Esophagus muscularis mucosa (tissue), 4 donors: ENCODE measurements around the gene SSR1. TPM values are rescaled to one million over a fixed set of nuclear protein-coding genes. Genes with fewer than 3 reads are reported as not detected.

Source experiments
- DNase-seq: peaks from one replicate; pipeline ENCODE4 v3.0.0-alpha.2; 2017; ENCODE audit errors: extremely low spot score
- H3K27ac ChIP-seq, 4 donors: fragments of 200-600 bp; sonication (generic); replicated peaks in 1 of 4; 1 replicate in 3 of 4; 2 replicates in 1 of 4; pipeline ENCODE4 v1.5.1; 2016 to 2019; ENCODE audit warnings: mild to moderate bottlenecking in 1 of 4
- H3K27me3 ChIP-seq, 4 donors: fragments of 200-600 bp; sonication (generic); one replicate each; pipeline versions ENCODE4 v1.5.1 to v1.6.0; 2016 to 2019
- H3K36me3 ChIP-seq, 4 donors: fragments of 200-600 bp; sonication (generic); one replicate each; pipeline ENCODE4 v1.5.1; 2016 to 2019
- H3K4me1 ChIP-seq, 4 donors: fragments of 200-600 bp; sonication (generic); one replicate each; pipeline ENCODE4 v1.5.1; 2016 to 2019
- H3K4me3 ChIP-seq, 4 donors: fragments of 200-600 bp; sonication (generic); 1 replicate in 2 of 4; 2 replicates in 2 of 4; pipeline ENCODE4 v1.5.1; 2016 to 2019; ENCODE audit warnings: mild to moderate bottlenecking in 4 of 4, moderate library complexity in 1 of 4
- H3K9me3 ChIP-seq, 4 donors: fragments of 200-600 bp; sonication (generic); 1 replicate in 3 of 4; 2 replicates in 1 of 4; pipeline ENCODE4 v1.5.1; 2016 to 2019
- EP300 ChIP-seq: sonication (generic); formaldehyde crosslinking; IDR thresholded peaks from one replicate; pipeline ENCODE4 v1.6.1; 2017; ENCODE audit warnings: antibody characterized with exemption
- POLR2A ChIP-seq: fragments of 450-650 bp; IDR thresholded peaks from one replicate; pipeline ENCODE4 v1.6.1; 2017; ENCODE audit warnings: antibody characterized with exemption, moderate library complexity, mild to moderate bottlenecking, low read depth
- POLR2AphosphoS5 ChIP-seq, 2 donors: sonication (generic); formaldehyde crosslinking; IDR thresholded peaks; one replicate each; pipeline ENCODE4 v1.6.1; 2017; ENCODE audit warnings: antibody characterized with exemption in 2 of 2
- WGBS: methylation state at CpG from one replicate; pipeline ENCODE4 v1.1.5; 2018; 5-methylcytosine and 5-hydroxymethylcytosine counted together
- intact Hi-C: fragments of 100-400 bp; cut with DNase I; formaldehyde crosslinking; loops from one replicate; pipeline ENCODE4 v1.15.1; 2023
- total RNA-seq, 4 donors: library from RNA; depleted of rRNA; stranded (reverse); fragments of >200 nt; gene quantifications; one replicate each; pipeline versions ENCODE4 v1.1.0 to v1.2.1, GENCODE V29; 2016
- TF ChIP-seq, protein P1 (sequence below), 3 experiments: fragments of 200-600 bp in 2 of 3; fragments of 450-650 bp in 1 of 3; sonication (generic) in 2 of 3; IDR thresholded peaks; one replicate each; pipeline ENCODE4 v1.5.1; 2017 to 2019; ENCODE audit warnings: antibody characterized with exemption in 3 of 3, mild to moderate bottlenecking in 2 of 3, moderate library complexity in 1 of 3

The SSR1 gene
- total RNA-seq, 4 donors from 2014 or later, result 29.5 to 41.3 (median 34.2) TPM

DNA sequence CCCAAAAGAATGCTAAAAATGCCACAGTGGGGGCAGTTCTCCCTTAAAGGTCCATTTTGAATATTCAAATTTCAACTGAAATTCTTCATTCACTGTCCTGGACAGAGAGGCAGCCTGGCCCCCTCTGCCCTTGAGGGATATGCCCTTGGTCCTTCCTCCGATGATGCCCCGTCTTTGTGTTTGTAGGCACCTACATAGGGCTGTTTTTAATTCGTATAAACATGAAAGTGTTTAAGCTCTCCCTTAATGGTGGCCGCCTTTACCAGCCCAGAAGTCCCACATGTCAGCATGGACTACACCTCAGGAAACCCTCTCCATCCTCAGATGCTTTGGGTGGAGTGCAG lies 70.2 kb downstream of the SSR1 start:
- no peak for TF ChIP-seq POLR2A
- TF ChIP-seq, protein P1, sequence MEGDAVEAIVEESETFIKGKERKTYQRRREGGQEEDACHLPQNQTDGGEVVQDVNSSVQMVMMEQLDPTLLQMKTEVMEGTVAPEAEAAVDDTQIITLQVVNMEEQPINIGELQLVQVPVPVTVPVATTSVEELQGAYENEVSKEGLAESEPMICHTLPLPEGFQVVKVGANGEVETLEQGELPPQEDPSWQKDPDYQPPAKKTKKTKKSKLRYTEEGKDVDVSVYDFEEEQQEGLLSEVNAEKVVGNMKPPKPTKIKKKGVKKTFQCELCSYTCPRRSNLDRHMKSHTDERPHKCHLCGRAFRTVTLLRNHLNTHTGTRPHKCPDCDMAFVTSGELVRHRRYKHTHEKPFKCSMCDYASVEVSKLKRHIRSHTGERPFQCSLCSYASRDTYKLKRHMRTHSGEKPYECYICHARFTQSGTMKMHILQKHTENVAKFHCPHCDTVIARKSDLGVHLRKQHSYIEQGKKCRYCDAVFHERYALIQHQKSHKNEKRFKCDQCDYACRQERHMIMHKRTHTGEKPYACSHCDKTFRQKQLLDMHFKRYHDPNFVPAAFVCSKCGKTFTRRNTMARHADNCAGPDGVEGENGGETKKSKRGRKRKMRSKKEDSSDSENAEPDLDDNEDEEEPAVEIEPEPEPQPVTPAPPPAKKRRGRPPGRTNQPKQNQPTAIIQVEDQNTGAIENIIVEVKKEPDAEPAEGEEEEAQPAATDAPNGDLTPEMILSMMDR (IDR thresholded peaks at IDR 0.05), result no peak
- peak overlapping the region; percentile 27 to 45 (median 41) for H3K27ac ChIP-seq
- H3K27me3 ChIP-seq, result no peaks in the 10 kb centered on the region
- DNase-seq, result no peak
- WGBS, result 51% methylated on average over 4 of the region's 4 CpGs
- intact Hi-C loops, result loop anchor here (2.0 to 10.0 kb wide), 4 partner anchors 136 to 566 kb away; partner anchors contain the start of gene RREB1
- H3K9me3 ChIP-seq, result no peaks in the 10 kb centered on the region
- no peak overlapping the region for H3K4me3 ChIP-seq
- peaks cover 12 to 27% (median 25%) of the 10 kb centered on the region in 4 donors for H3K4me1 ChIP-seq
- H3K36me3 ChIP-seq, result peaks cover 14 to 60% (median 43%) of the 10 kb centered on the region in 4 donors

DNA sequence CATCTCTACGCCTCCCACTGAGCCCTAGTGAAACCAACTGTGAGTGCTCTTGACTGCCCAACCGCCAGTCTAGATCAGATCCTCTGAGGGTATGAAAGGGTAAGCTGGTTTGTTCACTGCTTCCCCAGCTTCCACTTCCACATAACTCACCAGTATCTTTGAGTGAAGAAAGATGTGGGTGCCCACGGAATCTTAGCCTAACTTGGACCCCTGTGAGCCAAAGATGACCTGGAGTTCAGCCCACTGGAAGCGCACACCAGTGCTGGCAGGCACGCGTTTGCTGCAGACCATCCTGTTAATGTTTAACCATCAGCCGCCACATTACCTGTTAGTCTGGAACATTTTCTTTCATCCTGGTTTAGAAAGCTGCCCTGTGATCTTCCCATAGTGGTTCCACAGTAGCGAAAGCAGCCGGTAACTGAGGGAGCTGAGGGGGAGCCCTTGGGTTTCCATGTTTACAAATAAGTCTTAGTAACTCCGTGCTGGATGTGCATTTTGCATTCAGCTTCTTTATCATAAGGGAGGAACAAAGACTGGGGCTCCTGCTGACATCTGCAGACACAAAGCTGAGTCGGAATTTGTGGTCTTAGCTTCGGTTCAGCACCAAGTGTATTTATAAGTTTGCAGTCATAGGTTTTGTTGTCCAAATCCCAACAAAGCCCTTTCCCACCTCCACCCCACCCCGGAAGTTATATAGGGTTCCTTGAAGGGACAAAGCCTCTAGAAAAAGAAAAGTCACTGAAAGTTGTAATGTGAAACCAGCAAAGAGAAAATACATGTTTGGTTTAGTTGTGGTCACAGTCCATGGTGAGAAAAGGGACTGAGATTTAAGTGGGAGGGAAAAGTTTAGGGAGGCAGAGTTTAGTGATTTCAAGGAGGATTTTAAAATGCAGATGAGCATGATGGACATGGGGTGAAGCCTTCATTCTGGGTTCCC lies 71.0 kb downstream of the SSR1 start:
- no peak for TF ChIP-seq POLR2AphosphoS5 (IDR thresholded peaks at IDR 0.05)
- no peak for TF ChIP-seq POLR2A
- no peak for TF ChIP-seq EP300
- TF ChIP-seq, protein P1 (IDR thresholded peaks at IDR 0.05), result no peak
- Histone ChIP-seq H3K4me1 (peaks cover 12 to 27% (median 25%) of the 10 kb centered on the region in 4 donors), H3K4me3 (no peak overlapping the region), H3K36me3 (peaks cover 8 to 52% (median 34%) of the 10 kb centered on the region in 4 donors), H3K27ac (peak overlapping the region in 3 of 4 donors; percentile 14 to 43 (median 27)), H3K9me3 (no peaks in the 10 kb centered on the region), H3K27me3 (no peaks in the 10 kb centered on the region)
- no peak for DNase-seq
- intact Hi-C loops, result loop anchor here (2.0 to 10.0 kb wide), 4 partner anchors 135 to 565 kb away; partner anchors contain the start of gene RREB1
- WGBS, result 68% methylated on average over 13 of the region's 13 CpGs

DNA sequence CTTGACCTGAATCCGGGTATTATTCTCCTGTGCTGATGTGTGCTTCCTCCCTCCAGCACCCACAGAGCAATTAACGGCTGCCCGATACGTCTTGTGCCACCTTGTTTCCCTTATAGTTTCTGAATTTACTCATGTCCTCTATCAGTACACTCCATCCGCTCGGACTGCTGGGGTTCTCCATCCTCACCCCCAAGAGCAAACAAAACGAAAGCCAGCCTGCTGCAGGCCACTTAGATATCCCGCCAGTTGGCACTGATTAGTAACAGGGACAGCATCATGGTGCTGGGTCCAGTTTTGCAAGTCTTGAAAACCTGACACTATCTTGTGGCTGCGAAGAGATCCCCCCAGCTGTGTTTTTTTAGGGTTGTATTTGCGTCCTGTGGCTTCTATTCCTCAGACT lies 71.8 kb downstream of the SSR1 start:
- no peaks in the 10 kb centered on the region for H3K27me3 ChIP-seq
- H3K9me3 ChIP-seq, result no peaks in the 10 kb centered on the region
- no peak overlapping the region for H3K27ac ChIP-seq
- WGBS, result 91% methylated on average over 10 of the region's 10 CpGs
- intact Hi-C loops, result loop anchor here (5.0 to 10.0 kb wide), 3 partner anchors 134 to 564 kb away; partner anchors contain the start of gene RREB1
- H3K36me3 ChIP-seq, result peaks cover 0 to 43% (median 26%) of the 10 kb centered on the region in 4 donors
- peaks cover 15 to 32% (median 31%) of the 10 kb centered on the region in 4 donors for H3K4me1 ChIP-seq
- TF ChIP-seq POLR2A, result no peak
- no peak for TF ChIP-seq POLR2AphosphoS5 (IDR thresholded peaks at IDR 0.05)
- TF ChIP-seq, protein P1 (IDR thresholded peaks at IDR 0.05), result no peak
- TF ChIP-seq EP300, result no peak
- H3K4me3 ChIP-seq, result no peak overlapping the region
- DNase-seq, result no peak

DNA sequence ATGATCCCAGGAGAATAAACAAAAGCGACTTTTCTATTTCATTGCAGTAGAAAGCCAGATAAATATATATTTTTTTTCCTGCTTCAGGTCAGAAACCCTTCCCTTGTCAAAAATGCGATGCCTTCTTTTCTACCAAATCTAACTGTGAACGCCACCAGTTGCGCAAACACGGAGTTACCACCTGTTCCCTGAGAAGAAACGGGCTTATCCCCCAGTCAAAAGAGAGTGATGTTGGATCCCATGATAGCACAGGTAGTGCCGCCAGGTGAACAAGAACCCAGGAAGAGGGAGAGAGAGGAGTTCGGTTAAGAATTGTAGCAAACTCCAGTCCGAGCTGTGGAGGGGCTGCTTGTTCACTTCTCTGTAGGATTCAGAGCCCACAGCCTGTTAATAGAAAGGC lies 72.6 kb downstream of the SSR1 start:
- H3K27me3 ChIP-seq, result no peaks in the 10 kb centered on the region
- no peak overlapping the region for H3K4me3 ChIP-seq
- no peak overlapping the region for H3K27ac ChIP-seq
- peaks cover 0 to 43% (median 22%) of the 10 kb centered on the region in 4 donors for H3K36me3 ChIP-seq
- H3K9me3 ChIP-seq, result no peaks in the 10 kb centered on the region
- no peak for DNase-seq
- peaks cover 21 to 40% (median 39%) of the 10 kb centered on the region in 4 donors for H3K4me1 ChIP-seq
- 94% methylated on average over 9 of the region's 9 CpGs for WGBS
- intact Hi-C loops, result loop anchor here (5.0 to 10.0 kb wide), 3 partner anchors 133 to 563 kb away; partner anchors contain the start of gene RREB1
- no peak for TF ChIP-seq EP300
- TF ChIP-seq POLR2A, result no peak
- TF ChIP-seq POLR2AphosphoS5 (IDR thresholded peaks at IDR 0.05), result no peak
- TF ChIP-seq, protein P1 (IDR thresholded peaks at IDR 0.05), result no peak
